Mucosa of descending colon (tissue), 3 donors: ENCODE measurements around the gene RHBDL3. TPM values are rescaled to one million over a fixed set of nuclear protein-coding genes. Genes with fewer than 3 reads are reported as not detected.

Experiments
- ATAC-seq: fragments of 200-7000 bp; cut with Tn5 transposase; one replicate; pipeline ENCODE4 v1.9.1; 2020; ENCODE audit warnings: mild to moderate bottlenecking, moderate library complexity
- DNase-seq, 3 donors: peaks; one replicate each; pipeline ENCODE4 v3.0.0-alpha.2; 2020
- H3K36me3 ChIP-seq: fragments of 200-600 bp; one replicate; pipeline ENCODE4 v1.8.0; 2021; ENCODE audit warnings: low read depth, mild to moderate bottlenecking
- H3K4me1 ChIP-seq: fragments of 200-600 bp; one replicate; pipeline ENCODE4 v1.8.0; 2021; ENCODE audit warnings: low read depth, mild to moderate bottlenecking
- H3K4me3 ChIP-seq: fragments of 200-600 bp; one replicate; pipeline ENCODE4 v1.8.0; 2021; ENCODE audit warnings: mild to moderate bottlenecking
- H3K9me3 ChIP-seq: fragments of 200-600 bp; one replicate; pipeline ENCODE4 v1.8.0; 2021; ENCODE audit warnings: mild to moderate bottlenecking
- intact Hi-C, 2 donors: fragments of 100-400 bp; cut with DNase I in 1 of 2; cut with micrococcal nuclease in 1 of 2; formaldehyde crosslinking; loops; one replicate each; pipeline versions ENCODE4 v1.11.0 to v1.11.1; 2022; cut with DNase I, micrococcal nuclease
- total RNA-seq, 3 donors: library from RNA; stranded (reverse); fragmentation: NEBNext Ultra II Directional in 2 of 3; extraction: Animal tissue kit (Norgen Biotek cat#: 25700) in 2 of 3; gene quantifications; one replicate each; pipeline versions ENCODE4 v1.2.1 to v1.2.4, GENCODE V29; 2021 to 2023
- TF ChIP-seq, protein P1 (sequence below): fragments of 200-600 bp; IDR thresholded peaks from one replicate; pipeline ENCODE4 v1.8.0; 2022; ENCODE audit warnings: antibody characterized with exemption, mild to moderate bottlenecking
- donor health status: DM: no; HTN: no; CAD: no; lungs with moderate emphysema.
- donor health status: DM: no; HTN: no; CAD: no.
- donor health status: DM: no; HTN: yes; CAD: no.

RHBDL3 gene
- total RNA-seq, 3 donors from 2014 or later: 0.52 to 2.3 (median 1.3) TPM

DNA sequence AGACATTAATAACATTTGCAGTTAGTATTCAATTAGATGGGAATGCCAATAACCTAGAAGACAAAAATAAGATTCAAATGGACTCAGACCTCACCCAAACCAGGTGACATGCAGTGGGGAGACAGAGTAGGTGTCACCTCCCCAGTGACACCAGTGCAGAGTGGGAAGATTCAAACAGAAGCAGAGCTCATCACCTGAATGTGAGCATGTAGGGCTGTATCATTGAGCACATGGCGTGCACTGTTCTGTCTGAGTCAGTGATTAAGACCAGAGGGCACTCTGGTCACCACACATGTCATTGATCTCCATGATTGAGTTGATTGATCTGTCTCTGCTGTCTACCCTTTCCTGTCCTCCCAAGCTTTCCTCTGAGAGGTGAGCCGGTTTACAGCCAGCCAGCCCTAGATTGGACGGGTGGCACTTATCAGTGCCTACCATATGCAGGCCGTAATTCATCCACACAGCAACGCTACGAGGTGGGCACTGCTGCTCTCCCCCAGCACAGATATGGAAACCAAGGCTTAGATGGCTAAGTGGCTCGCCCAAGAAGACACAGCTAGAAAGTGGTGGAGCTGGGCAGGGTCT is 34.0 kb downstream of the RHBDL3 start:
- no peak for ATAC-seq
- Histone ChIP-seq H3K4me3 (no peak overlapping the region), H3K36me3 (no peaks in the 10 kb centered on the region), H3K4me1 (no peaks in the 10 kb centered on the region), H3K9me3 (no peaks in the 10 kb centered on the region)
- intact Hi-C loops: no loop called here
- TF ChIP-seq, protein P1, sequence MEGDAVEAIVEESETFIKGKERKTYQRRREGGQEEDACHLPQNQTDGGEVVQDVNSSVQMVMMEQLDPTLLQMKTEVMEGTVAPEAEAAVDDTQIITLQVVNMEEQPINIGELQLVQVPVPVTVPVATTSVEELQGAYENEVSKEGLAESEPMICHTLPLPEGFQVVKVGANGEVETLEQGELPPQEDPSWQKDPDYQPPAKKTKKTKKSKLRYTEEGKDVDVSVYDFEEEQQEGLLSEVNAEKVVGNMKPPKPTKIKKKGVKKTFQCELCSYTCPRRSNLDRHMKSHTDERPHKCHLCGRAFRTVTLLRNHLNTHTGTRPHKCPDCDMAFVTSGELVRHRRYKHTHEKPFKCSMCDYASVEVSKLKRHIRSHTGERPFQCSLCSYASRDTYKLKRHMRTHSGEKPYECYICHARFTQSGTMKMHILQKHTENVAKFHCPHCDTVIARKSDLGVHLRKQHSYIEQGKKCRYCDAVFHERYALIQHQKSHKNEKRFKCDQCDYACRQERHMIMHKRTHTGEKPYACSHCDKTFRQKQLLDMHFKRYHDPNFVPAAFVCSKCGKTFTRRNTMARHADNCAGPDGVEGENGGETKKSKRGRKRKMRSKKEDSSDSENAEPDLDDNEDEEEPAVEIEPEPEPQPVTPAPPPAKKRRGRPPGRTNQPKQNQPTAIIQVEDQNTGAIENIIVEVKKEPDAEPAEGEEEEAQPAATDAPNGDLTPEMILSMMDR: no peak
- no peak for DNase-seq

DNA sequence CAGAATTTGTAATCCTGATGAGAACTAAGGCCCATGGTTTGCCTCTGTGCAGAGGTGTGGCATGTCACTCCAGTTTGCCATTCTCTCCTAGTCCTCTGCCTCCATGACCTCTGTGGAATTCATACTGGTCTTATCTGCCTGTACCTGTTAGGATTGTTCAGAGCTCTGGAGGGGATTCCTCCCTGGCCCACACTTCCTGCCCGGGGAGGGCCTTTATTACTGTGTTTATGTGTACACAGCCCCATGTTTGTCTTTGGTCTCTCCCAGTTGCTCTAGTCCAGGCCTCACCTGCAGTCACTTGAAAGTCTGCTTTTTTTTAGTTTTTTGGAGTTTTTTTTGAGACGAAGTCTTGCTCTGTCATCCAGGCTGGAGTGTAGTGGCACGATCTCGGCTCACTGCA is 36.4 kb downstream of the RHBDL3 start:
- DNase-seq (no peak), ATAC-seq (no peak)
- Histone ChIP-seq H3K36me3 (no peaks in the 10 kb centered on the region), H3K9me3 (no peaks in the 10 kb centered on the region), H3K4me3 (no peak overlapping the region), H3K4me1 (no peaks in the 10 kb centered on the region)
- intact Hi-C loops: no loop called here
- TF ChIP-seq, protein P1: no peak

DNA sequence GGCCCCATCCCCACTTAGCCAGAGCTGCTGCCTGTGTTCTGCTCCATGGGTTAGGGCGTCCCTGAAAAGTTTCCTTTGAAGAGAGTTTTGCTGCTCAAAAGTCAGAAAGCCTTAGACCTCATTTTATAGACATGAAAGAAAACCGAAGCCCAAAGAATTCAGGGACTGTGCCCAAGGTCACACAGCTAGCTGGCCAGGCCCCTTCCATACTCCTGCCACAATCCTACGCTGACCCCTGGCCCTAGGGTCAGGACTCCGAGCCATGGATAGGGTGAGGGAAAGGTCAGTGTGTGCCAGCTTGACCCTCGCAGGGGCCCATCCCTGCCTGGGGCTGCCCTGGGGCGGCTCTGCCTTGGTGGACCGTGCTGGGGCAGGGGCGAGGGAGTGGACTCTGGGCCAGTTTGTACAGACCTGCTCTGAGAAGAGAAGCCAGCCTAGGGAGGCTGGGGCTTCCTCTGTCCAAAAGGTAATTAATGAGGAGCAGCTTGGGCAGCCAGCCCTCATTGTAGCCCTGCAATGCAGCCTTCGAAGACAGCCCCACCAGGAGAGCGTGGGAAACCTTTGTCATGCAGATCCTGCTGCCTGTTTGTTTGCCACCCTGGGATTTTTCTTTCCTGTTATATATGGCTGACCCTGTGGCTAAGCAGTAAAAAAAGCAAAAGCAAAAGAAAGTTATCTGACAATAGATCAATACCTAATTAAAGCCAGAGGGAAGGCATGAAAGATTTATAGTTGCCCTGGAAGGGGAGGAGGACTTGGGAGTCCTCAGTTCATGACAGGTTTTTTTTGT is 37.4 kb downstream of the RHBDL3 start:
- Histone ChIP-seq H3K36me3 (no peaks in the 10 kb centered on the region), H3K9me3 (no peaks in the 10 kb centered on the region), H3K4me1 (no peaks in the 10 kb centered on the region), H3K4me3 (no peak overlapping the region)
- ATAC-seq (no peak), DNase-seq (no peak)
- TF ChIP-seq, protein P1: no peak
- intact Hi-C loops: no loop called here

DNA sequence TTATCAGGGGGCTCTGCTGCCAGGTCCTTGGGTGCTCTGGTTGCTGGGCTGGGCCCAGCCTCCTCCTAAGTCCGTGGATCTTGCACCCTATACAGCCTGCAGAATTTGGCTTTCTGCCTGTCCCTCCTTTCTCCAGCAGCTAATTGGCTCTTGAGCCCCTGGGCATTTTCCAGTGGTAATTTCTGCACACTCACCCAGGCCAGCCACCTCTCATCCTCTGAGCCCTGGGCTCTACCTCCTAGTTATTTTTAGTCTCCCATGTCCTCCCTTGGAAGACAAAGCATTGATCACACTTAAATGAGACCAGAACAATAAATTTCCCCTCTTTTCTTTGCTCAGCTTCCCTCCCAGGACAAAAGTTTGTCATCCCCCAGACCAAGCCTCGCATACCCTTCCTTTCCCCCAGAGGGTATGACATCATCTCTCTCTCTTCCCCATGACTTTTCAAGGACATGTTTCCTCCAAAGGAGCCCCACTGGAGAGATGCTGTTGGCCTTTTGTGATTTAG is 38.2 kb downstream of the RHBDL3 start:
- H3K4me1 ChIP-seq: no peaks in the 10 kb centered on the region
- TF ChIP-seq, protein P1: no peak
- no peaks in the 10 kb centered on the region for H3K36me3 ChIP-seq
- ATAC-seq (no peak), DNase-seq (no peak)
- no peaks in the 10 kb centered on the region for H3K9me3 ChIP-seq
- intact Hi-C loops: no loop called here
- H3K4me3 ChIP-seq: no peak overlapping the region

DNA sequence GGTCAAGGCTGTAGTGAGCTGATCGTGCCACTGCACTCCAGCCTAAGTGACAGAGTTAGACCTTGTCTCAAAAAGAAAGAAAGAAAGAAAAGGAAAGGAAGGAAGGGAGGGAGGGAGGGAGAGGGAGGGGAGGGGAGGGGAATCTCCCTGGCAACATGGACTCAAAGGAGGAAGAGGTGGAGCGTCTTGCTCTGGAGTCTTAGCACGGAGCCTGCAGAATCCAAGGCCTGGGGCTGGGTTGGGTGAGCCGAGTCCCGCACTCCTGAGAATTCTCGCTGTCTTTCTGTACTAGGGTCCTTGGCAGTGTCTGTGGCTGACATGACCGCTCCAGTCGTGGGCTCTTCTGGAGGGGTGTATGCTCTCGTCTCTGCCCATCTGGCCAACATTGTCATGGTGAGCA is 39.4 kb downstream of the RHBDL3 start:
- intact Hi-C loops: no loop called here
- H3K4me3 ChIP-seq: no peak overlapping the region
- DNase-seq: no peak
- TF ChIP-seq, protein P1: no peak
- ATAC-seq: no peak
- no peaks in the 10 kb centered on the region for H3K4me1 ChIP-seq
- no peaks in the 10 kb centered on the region for H3K36me3 ChIP-seq
- H3K9me3 ChIP-seq: no peaks in the 10 kb centered on the region
